Measurements from ENCODE around the gene GPC5. TPM values are rescaled to one million over a fixed set of nuclear protein-coding genes. Genes with fewer than 3 reads are reported as not detected.

The GPC5 gene
- total RNA-seq, 1 experiment from 2014 or later: 0.21 TPM

DNA sequence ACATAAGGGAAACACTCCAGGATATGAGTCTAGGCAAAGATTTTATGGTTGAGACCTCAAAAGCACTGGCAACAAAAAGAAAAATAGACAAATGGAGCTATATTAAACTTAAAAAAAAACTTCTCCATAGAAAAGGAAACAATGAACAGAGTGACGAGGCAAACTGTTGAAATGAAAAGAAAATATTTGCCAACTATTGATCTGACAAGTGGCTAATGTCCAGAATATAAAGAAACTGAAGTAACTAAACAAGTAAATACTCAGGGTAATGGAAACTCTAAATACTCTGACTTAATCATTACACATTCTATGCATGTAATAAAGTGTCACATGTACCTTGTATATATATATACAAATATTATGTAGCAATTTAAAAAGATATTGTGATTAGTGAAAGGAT, 562.5 kb downstream of the GPC5 start:
- no peak for DNase-seq (ENCODE audit: low spot score)
- CTCF ChIA-PET: no interaction called here
- no TSS peak for BruUV-seq (replicated peaks)
- TF ChIP-seq, protein P1, sequence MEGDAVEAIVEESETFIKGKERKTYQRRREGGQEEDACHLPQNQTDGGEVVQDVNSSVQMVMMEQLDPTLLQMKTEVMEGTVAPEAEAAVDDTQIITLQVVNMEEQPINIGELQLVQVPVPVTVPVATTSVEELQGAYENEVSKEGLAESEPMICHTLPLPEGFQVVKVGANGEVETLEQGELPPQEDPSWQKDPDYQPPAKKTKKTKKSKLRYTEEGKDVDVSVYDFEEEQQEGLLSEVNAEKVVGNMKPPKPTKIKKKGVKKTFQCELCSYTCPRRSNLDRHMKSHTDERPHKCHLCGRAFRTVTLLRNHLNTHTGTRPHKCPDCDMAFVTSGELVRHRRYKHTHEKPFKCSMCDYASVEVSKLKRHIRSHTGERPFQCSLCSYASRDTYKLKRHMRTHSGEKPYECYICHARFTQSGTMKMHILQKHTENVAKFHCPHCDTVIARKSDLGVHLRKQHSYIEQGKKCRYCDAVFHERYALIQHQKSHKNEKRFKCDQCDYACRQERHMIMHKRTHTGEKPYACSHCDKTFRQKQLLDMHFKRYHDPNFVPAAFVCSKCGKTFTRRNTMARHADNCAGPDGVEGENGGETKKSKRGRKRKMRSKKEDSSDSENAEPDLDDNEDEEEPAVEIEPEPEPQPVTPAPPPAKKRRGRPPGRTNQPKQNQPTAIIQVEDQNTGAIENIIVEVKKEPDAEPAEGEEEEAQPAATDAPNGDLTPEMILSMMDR (conservative IDR thresholded peaks at IDR 0.05; ENCODE audit: low read depth, low read length): no peak
- no peak for TF ChIP-seq EZH2 (IDR thresholded peaks at IDR 0.05; ENCODE audit: borderline replicate concordance, low read depth, low read length, poor library complexity, severe bottlenecking)
- POLR2A ChIA-PET (ENCODE audit: low non-redundant PET): no interaction called here
- no peak overlapping the region for H3K4me3 ChIP-seq (ENCODE audit: low read depth, low read length, poor library complexity, severe bottlenecking)
- H3K4me1 ChIP-seq (ENCODE audit: insufficient read depth, low read length, poor library complexity, severe bottlenecking): no peaks in the 10 kb centered on the region
- H3K36me3 ChIP-seq (ENCODE audit: insufficient read depth, low read length, poor library complexity, severe bottlenecking): no peaks in the 10 kb centered on the region
- H3K9me3 ChIP-seq (ENCODE audit: low read depth, low read length, poor library complexity, severe bottlenecking): no peaks in the 10 kb centered on the region
- H3K27me3 ChIP-seq (replicated peaks; ENCODE audit: insufficient read depth, low read depth, low read length, poor library complexity): no peaks in the 10 kb centered on the region
- intact Hi-C loops (cut with micrococcal nuclease; ENCODE audit: unreplicated experiment): no loop called here
- H3K27ac ChIP-seq (ENCODE audit: low read depth, low read length, poor library complexity, severe bottlenecking): no peak overlapping the region

DNA sequence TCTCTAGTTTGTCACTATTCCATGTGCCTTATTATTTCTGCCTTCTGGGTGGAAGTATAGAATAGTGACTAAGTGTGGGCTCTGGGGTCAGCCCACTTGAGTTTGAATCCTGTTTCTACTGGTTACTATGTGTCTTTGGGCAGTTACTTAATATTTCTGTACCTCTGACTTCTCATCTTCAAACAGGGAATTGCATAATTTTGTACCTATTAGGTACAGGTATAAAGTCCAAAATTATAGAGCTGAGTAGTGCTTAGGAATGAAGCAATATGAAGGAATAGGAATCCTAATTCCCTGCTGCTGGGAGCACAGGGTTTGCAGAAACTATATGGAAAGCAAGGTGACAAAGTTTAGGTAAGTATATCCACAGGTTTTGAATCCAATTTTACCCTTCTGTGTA, 564.5 kb downstream of the GPC5 start:
- no peaks in the 10 kb centered on the region for H3K27me3 ChIP-seq (replicated peaks; ENCODE audit: insufficient read depth, low read depth, low read length, poor library complexity)
- TF ChIP-seq EZH2 (IDR thresholded peaks at IDR 0.05; ENCODE audit: borderline replicate concordance, low read depth, low read length, poor library complexity, severe bottlenecking): no peak
- TF ChIP-seq, protein P1 (conservative IDR thresholded peaks at IDR 0.05; ENCODE audit: low read depth, low read length): no peak
- ChIA-PET CTCF (no interaction called here), POLR2A (ENCODE audit: low non-redundant PET) (no interaction called here)
- BruUV-seq (replicated peaks): no TSS peak
- no peak overlapping the region for H3K4me3 ChIP-seq (ENCODE audit: low read depth, low read length, poor library complexity, severe bottlenecking)
- H3K36me3 ChIP-seq (ENCODE audit: insufficient read depth, low read length, poor library complexity, severe bottlenecking): no peaks in the 10 kb centered on the region
- no peak for DNase-seq (ENCODE audit: low spot score)
- H3K27ac ChIP-seq (ENCODE audit: low read depth, low read length, poor library complexity, severe bottlenecking): no peak overlapping the region
- H3K4me1 ChIP-seq (ENCODE audit: insufficient read depth, low read length, poor library complexity, severe bottlenecking): no peaks in the 10 kb centered on the region
- H3K9me3 ChIP-seq (ENCODE audit: low read depth, low read length, poor library complexity, severe bottlenecking): no peaks in the 10 kb centered on the region
- intact Hi-C loops (cut with micrococcal nuclease; ENCODE audit: unreplicated experiment): no loop called here

DNA sequence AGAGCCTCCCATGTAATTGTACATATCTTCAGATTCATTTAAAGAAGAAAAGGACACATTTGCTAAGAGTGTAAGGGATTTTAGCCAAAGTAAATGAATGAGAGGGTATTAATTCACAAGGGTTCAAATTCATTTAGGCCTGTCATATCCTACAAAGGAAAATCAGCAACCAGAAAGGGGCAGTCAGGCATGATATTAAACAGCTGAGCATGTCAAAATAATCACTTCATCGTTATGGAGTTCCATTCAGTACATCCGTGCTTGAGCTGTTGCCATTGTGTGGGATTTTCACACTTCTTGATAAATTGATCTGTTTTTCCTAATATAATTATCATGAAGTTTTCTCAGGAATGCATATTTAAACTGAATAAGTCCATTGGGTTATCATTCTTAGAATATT, 567.1 kb downstream of the GPC5 start:
- Histone ChIP-seq H3K9me3 (ENCODE audit: low read depth, low read length, poor library complexity, severe bottlenecking) (no peaks in the 10 kb centered on the region), H3K27me3 (replicated peaks; ENCODE audit: insufficient read depth, low read depth, low read length, poor library complexity) (no peaks in the 10 kb centered on the region), H3K27ac (ENCODE audit: low read depth, low read length, poor library complexity, severe bottlenecking) (no peak overlapping the region), H3K4me3 (ENCODE audit: low read depth, low read length, poor library complexity, severe bottlenecking) (no peak overlapping the region), H3K4me1 (ENCODE audit: insufficient read depth, low read length, poor library complexity, severe bottlenecking) (no peaks in the 10 kb centered on the region), H3K36me3 (ENCODE audit: insufficient read depth, low read length, poor library complexity, severe bottlenecking) (no peaks in the 10 kb centered on the region)
- DNase-seq (ENCODE audit: low spot score): no peak
- intact Hi-C loops (cut with micrococcal nuclease; ENCODE audit: unreplicated experiment): no loop called here
- no peak for TF ChIP-seq EZH2 (IDR thresholded peaks at IDR 0.05; ENCODE audit: borderline replicate concordance, low read depth, low read length, poor library complexity, severe bottlenecking)
- BruUV-seq (replicated peaks): no TSS peak
- ChIA-PET CTCF (no interaction called here), POLR2A (ENCODE audit: low non-redundant PET) (no interaction called here)

DNA sequence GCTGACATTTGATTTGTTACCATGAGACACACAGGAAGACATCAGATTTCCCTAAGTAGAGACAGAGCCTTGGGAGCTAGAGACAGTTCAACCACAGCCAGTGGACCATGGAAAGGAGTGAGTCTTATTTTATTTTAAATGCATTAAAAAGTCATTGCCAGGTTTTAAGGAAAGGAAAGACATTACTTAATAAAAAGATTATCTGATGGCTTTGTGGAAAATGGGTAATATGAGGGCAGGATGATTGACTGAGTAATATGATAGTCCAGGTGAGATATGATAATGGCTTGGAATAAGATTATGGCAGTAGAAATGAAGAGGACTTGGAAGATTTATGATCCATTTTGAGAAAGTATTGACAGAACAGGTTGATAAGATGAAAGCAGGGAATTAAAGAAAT, 580.1 kb downstream of the GPC5 start:
- TF ChIP-seq, protein P1 (conservative IDR thresholded peaks at IDR 0.05; ENCODE audit: low read depth, low read length): no peak
- TF ChIP-seq EZH2 (IDR thresholded peaks at IDR 0.05; ENCODE audit: borderline replicate concordance, low read depth, low read length, poor library complexity, severe bottlenecking): no peak
- Histone ChIP-seq H3K27ac (ENCODE audit: low read depth, low read length, poor library complexity, severe bottlenecking) (no peak overlapping the region), H3K4me1 (ENCODE audit: insufficient read depth, low read length, poor library complexity, severe bottlenecking) (no peaks in the 10 kb centered on the region), H3K36me3 (ENCODE audit: insufficient read depth, low read length, poor library complexity, severe bottlenecking) (no peaks in the 10 kb centered on the region), H3K4me3 (ENCODE audit: low read depth, low read length, poor library complexity, severe bottlenecking) (no peak overlapping the region), H3K9me3 (ENCODE audit: low read depth, low read length, poor library complexity, severe bottlenecking) (no peaks in the 10 kb centered on the region), H3K27me3 (replicated peaks; ENCODE audit: insufficient read depth, low read depth, low read length, poor library complexity) (no peaks in the 10 kb centered on the region)
- POLR2A ChIA-PET (ENCODE audit: low non-redundant PET): no interaction called here
- no peak for DNase-seq (ENCODE audit: low spot score)
- intact Hi-C loops (cut with micrococcal nuclease; ENCODE audit: unreplicated experiment): no loop called here
- CTCF ChIA-PET: no interaction called here
- BruUV-seq (replicated peaks): no TSS peak

Measured in A673 (cell line).